Right ventricle myocardium superior (tissue), 1 donor: ENCODE results near the gene TIAM2. TPM values are rescaled to one million over a fixed set of nuclear protein-coding genes. Genes with fewer than 3 reads are reported as not detected.
A peak's percentile ranks its signal among the peaks of the same experiment; 100 is the strongest.
"Not testable (repeated sequence)": the region's sequence is repeated elsewhere in the genome, so short reads cannot be mapped to it uniquely, and the experiment has no call there.

Experiments
- ATAC-seq: fragments of 200-7000 bp; cut with Tn5 transposase; one replicate; pipeline ENCODE4 v1.9.1; 2020; ENCODE audit warnings: mild to moderate bottlenecking; ENCODE audit not compliant: poor library complexity
- DNase-seq: peaks from one replicate; pipeline ENCODE4 v3.0.0-alpha.2; 2020
- intact Hi-C: fragments of 100-400 bp; cut with DNase I; formaldehyde crosslinking; loops from one replicate; pipeline ENCODE4 v1.11.2; 2022
- total RNA-seq: library from RNA; stranded (reverse); fragmentation: NEBNext Ultra II Directional; extraction: Animal tissue kit (Norgen Biotek cat#: 25700); gene quantifications from one replicate; pipeline ENCODE4 v1.2.1, GENCODE V29; 2021
- donor health status: DM: no; HTN: yes; CAD: no; lungs with severe emphysema.

TIAM2 gene
- total RNA-seq, 1 donor from 2014 or later, result 8.4 TPM

DNA sequence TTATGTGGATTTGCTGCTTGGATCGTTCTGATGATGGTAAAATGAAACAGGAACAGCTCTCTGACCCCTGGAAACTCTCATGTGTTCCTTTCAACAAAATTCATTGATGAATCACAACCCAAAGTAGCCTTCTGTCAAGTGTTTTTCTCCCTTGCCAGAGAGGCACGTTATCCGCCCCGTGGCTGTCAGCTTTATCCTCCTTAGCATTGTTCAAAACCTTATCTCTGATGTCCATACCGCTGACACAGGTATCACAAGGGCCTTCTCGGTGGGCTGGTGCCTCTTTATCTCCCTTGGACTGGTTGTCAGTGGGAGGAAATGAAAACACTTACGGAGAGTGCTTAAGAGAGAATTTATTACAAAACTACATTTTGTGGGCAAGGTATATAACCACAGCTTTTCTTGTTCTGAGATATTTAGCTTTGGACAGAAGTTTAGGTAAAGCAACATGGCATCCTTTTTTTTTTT, 84.9 kb downstream of the TIAM2 start:
- intact Hi-C loops, result no loop called here
- ATAC-seq, result no peak
- no peak for DNase-seq

DNA sequence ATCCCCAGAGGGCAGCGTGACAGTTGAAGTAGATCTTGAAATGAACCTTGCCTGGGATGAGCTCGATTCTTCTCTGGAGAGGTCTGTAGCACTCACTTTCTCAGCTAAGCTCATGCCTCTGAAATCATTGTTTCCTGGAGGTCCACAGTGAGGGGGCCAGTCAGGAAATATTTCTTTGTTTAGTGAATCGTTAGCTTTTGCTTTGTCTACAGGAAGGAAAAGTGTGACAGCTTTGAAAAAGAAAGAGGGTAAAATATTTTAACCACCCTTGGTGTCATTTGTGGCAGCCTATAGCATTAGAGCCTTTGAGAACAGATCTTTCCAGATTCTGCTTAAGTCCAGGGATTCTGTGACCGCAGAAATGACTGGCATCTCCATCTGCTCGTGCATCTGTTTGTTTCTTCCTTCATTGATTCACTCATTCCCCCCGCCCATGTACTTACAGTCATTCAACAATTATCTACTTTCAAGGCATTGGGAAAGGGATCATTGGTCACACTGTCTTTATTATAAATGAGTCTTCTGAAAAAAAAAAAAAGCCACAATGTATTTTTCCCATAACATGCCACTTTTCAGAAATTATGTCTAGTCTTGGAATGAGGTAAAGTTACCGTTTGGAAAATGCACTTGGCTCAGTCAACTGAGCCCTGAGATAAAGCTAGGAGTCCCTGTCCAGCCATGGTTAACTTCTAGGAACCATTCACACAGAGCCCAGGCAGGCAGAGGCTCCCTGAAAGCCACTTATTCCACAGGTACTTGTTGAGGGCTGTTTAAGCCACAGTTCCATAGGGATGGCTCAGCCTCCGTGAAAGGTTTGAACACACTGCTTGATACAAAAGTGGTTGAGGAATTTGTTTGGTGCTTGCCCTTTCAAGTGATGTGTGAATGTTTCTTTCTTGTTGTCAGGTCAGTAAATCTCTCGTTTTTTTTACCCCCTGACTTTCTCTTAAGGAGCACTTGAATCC, 86.0 kb downstream of the TIAM2 start:
- DNase-seq (no peak), ATAC-seq (no peak)
- intact Hi-C loops, result no loop called here

DNA sequence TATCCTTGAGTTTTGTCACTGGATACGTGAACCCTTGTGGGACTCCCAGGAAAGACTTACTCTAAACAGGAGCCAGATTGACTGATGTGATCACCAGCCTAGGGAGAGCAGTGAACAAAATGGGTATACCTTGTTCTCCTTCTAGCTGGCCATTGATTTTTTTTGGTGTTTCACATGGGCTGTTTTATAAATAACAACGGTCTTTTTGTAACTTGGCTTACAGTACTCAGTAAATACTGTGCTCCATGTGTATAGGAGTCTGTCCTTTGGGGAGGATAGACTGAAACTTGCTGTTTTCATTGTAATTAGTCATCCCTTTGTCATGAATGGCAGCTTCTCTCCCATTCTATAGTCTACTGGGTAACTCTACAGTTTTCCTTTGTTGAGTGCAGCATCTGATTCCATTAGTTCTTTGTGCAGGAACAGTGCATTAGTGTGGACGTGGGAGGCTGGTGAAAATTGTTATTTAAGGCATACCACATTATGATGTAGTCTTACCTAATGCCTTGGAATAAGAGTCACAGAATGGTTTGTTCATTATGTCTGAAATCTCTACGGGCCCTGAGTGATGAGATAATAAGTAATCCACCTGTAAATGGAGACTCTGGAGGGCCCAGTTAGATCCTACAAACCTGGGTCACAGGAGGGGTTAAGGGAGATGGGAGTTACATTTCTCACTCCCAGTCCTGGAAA, 89.5 kb downstream of the TIAM2 start:
- DNase-seq (no peak), ATAC-seq (no peak)
- intact Hi-C loops, result no loop called here

DNA sequence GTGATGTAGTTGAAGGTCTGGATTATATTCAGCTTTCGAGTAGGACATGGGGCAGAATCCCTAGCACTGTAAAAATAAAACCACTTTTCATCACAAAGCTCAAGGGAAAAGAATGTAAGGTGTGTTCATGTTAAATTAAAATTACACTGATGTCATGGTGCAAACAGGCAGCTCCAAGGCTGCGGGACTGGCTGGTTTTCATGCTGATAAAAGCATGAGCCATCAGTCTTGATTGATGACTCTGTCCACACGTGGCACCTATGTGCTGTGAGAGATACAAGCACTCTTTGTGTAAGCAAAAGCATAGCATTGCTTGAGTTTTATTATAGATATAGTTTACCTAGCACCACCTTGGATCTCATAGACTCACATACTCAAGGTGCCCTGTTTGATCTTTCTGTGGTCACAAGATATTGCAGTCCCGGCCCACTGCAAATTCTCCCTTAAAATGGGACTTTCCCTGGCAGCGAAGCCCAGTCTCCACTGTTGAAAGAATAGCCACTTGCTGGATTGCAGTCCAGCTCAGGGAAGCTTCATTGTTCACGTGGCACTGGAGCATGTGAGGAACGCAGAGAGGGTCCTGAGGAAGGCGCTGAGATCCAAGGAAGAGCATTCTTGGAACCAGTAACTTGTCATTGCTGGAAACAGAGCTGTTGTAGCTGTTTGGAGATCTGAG, 90.6 kb downstream of the TIAM2 start:
- intact Hi-C loops, result no loop called here
- ATAC-seq, result no peak
- no peak for DNase-seq

DNA sequence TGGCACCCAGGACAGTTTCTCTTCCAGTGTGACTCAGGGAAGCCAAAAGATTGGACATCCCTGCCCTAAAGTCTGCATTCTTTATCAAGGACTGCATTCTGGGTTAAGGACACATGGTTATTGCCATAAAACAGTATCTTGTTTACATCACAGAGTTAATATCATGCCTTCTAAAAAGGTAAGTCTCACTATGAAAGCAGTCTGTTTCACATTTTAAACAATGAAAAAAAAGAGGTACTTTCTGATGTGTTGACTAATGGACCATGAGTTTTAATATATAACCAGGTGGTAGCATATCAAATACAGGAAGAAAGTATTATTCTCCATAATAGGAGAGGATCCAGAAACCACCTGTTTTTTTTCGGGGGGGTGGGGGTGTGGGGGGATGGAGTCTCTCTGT, 93.7 kb downstream of the TIAM2 start:
- ATAC-seq (no peak), DNase-seq (no peak)
- intact Hi-C loops, result no loop called here

DNA sequence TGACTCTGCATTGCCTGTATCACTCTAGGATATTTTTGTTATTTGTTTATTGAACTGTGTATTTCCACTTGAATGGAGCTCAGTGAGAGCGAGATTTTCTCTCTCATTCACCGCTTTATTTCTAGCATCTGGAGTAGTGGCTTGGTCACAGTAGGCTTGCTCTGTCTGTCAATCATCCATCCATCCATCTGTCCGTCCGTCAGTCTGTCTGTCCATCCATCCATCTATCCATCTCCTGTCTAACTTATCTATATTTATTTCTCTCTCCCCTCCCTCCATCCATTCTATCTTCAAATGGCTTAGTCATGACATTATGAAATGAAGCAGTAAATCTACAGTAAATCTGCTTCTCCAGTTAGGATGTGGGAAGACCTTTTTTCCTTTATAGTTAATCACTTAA, 94.6 kb downstream of the TIAM2 start:
- ATAC-seq (no peak), DNase-seq (no peak)
- intact Hi-C loops, result no loop called here

DNA sequence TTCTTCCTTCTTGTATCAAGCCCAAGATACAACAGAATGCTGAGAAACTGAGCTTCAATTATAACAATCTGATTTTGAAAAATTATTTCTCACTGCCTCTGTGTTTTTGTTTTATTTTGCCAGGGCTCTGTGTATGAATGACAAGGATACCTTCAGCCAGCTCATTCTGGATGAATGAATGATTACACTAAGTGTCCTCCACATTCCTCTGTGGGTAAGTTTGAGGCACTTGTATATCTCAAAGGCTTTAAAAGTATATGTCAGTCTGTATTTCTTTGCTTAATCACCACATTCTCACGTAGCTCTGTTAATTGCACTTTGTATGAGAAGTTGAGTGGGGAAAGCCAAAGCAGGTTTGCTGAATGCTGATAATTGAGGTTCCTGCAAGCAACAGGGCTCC, 95.1 kb downstream of the TIAM2 start:
- intact Hi-C loops, result no loop called here
- DNase-seq, result no peak
- ATAC-seq, result no peak

DNA sequence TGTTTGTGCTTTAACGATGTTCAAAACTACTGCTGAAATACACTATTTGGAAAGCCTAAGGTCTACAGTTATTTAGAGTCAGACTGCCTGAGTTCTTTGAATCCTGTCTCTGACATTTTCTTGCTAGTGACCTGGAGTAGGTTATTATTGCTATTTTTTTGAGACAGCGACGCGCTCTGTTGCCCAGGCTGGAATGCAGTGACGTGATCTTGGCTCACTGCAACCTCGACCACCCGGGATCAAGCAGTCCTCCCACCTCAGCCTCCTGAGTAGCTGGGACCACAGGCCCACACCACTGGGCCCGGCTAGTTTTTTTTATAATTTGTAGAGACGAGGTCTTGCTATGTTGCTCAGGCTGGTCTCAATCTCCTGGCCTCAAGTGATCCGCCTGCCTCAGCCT, 96.6 kb downstream of the TIAM2 start:
- no peak for ATAC-seq
- no peak for DNase-seq
- intact Hi-C loops, result no loop called here

DNA sequence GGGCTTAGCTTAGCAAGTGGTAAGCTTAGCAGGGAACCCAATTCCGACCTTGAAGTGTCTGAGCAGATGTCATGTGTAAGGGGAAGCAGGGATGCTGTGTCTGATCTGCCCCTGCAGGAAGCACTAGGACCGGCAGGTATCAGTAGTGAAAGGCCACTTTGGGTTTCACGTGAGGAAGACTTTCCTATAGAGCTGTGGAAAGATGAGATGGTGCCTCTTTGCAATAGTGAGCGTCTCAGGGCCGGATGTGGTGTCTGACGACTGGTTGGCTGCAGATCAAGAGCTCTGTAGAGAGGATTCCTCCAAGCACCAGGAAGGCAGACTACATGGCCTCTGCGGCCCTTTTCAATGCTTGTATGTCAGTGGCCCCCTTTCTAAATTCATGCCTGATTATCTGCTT, 98.3 kb downstream of the TIAM2 start:
- no peak for DNase-seq
- ATAC-seq, result no peak
- intact Hi-C loops, result no loop called here

DNA sequence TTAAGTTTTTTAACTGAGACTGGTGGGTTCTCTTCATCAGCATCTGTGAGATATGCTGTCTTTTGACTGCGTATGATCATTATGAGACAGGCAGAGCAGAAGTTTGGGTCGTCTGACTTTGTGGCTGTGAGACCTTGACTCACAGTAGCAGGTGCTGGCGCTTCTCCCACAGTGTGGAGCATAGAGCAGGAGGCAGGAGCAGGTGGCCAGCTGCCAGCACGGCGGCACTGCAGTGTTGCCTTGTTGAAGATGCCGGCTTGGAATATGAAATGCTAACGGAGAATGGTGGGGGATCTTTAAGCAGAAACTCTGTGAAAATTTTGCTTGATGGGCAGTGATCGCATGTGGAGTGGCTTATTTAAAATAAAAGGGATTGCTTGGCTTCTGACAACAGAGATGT, 105.0 kb downstream of the TIAM2 start:
- intact Hi-C loops, result no loop called here
- ATAC-seq, result peak; percentile 72

DNA sequence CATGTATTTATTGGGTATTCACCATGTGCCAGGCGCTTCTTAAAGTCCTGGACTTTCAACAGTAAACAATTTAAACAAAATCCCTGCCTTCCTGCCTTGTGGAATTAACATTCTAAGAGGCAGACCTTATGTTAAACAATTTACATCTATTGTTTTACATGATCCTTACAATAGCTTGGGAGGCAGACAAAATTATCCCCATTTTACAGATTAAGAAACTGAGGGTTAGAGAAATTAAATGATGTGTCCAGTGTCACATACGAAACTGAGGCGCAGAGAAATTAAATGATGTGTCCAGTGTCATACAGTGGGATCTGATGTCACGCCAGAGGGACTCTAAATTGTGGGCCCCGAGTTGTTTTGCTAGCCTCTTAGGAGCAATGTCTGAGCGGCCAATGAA, 105.5 kb downstream of the TIAM2 start:
- DNase-seq, result no peak
- intact Hi-C loops, result no loop called here
- ATAC-seq, result no peak

More for the DNA sequence above, 105.0 kb downstream of the TIAM2 start:
- peak; percentile 78 for DNase-seq

DNA sequence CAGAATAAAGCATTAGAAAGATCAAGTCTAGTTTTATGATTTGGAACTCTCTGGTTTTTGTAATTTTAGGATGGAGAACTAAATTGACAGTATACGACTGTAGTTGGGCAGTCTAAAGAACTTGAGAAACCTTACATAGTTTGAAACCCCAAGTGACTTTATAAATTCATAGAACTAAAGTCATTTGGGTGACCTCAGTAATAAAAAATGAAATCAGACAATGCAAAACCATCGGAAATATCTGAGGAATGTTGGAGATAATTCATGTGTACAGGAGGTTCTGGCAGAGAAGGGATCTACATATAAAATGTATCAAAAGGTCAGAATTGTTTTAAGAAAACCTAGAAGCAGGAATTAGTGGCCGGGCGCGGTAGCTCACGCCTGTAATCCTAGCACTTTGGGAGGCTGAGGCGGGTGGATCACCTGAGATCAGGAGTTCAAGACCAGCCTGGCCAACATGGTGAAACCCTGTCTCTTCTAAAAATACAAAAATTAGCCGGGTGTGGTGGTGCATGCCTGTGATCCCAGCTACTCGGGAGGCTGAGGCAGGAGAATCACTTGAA, 108.0 kb downstream of the TIAM2 start:
- ATAC-seq, intact Hi-C loops, DNase-seq: not testable (repeated sequence)

DNA sequence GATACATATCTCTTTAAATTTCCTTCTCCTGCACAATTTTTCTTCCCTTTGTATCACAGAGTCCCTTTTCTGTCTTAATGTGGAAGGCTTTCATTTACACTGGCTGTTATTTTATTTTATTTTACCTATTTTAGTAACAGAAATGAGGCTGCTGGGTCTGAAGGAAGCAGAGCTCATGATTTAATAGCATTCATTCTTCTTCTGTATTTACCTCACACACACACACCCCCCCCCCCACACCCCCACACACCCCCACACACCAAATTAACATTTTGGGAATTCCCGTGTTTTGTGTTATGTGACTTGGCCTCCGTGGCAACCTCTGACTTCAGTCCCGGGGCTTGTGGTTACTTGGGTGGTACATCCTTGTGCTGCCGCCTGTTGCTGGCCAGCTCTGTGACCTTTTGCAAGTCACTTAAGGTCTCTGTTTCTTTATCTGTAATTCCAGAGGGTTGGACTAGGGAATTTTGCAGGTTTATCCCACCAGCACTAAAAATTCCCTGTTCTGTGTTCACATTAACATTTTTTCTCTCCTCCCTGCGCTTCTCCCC, 108.8 kb downstream of the TIAM2 start:
- intact Hi-C loops, result no loop called here
- DNase-seq, result no peak
- no peak for ATAC-seq

DNA sequence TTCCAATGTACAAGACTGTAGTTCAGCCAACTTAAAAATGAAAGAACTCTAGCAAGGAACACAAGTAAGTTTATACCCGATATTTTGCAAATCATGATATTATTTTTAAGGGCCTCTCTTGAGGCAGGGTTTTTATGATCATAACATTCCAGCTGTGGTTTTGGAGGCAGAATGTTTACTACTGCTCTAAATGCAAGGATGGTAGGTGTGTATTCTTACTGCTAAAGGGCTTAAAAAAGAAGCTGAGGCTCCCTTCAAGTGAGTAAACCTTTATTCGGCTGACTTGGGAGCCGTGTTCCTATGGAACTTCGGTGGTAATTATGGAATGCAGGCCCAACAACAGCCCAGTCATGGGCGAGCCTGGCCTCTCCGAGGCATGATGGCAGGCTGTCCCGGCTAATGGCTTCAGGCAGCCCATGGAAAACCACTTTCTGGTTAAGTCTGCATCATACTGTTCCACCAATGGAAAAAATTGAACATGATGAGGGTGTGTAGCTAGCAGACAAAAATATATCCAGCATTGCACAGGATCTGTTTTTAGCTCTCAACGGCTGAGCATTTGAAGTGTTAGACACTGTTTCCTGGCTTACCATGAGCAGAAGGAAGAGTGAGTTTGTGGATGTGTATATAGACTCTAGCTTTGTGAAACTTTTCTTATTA, 111.5 kb downstream of the TIAM2 start:
- intact Hi-C loops, result no loop called here
- DNase-seq (no peak), ATAC-seq (peak; percentile 82)

DNA sequence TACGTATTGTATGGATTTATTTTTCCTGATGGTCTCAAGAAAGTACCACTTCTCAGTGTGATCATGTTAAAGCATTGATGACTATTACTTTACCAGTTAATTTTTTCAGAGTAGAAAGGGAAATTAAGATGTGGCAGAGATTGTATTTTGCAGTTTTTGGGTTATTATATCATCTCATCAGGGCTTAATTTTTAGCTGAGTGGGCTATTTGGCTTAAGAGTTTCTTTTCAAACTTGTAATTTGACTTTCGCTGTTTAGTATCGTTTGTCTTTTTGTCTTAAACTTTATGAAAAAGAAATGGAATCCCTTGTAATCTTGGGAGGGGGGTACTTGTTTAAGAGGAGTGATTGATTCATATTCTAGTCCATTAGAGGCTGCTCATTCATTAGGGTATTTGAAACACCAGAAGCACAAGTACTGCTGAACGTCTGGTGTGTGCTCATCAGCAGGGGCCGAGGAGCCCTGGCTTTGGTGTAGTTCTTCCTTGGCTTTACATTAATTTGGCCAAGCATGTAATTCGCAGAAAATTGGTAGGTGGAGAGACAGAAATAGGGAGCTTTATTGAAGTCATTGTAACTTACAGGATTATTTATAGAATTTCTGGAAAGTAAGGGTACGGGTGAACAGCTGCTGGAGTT, 112.4 kb downstream of the TIAM2 start:
- intact Hi-C loops, result no loop called here
- ATAC-seq (no peak), DNase-seq (no peak)

DNA sequence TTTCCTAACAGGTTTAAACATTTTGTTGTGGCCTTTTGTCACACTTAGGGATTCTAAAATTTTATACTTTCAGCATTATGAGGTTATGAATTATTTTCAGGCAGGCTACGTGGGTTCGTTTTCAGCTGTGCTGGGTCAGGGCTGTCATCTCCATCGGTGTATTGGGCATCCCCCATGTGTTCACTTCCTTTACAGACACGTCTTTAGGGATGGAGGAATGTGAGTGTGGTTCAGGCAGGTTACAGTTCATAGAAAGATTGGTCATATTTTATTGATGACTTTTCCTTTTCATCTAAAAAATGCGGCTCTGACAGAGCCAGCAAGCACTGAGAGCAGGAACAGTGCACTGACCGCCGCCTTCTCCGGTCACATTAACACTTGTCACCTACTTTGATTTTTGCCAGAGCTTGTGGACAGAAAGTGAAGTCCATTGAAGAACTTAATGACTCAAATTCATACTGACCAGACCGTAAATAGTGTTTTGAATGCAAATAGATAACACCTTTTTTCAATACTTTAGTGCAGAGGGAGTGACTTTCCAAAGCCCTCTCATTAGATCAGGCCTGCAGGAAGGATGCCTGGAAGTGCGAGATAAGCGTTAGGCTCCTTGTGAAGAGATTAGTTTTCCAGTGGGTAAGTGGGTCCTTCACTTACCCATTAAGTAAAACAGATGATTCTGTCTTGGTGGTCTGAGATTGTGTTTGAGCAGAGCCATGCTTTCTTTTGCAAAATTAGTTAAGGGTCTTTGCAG, 113.1 kb downstream of the TIAM2 start:
- ATAC-seq, result no peak

DNA sequence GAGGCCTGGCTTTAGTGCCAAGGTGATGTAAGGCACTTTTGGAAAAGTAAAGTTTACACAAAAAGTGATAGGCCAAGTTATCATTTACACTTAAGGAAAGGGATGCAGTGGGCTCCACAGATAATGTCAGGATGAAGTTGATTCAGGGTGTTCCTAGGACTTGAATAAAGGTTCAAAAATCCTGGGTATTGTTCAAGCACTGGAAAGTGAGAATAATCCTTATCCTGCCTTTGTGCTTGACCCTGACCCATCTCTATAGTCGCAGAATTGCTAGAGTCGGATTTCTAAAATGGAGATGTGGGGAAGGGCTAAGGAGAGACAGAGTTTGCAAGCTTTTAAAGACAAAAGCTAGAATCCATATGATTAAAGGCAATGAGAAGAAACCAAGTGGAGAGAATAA, 115.6 kb downstream of the TIAM2 start:
- intact Hi-C loops, result no loop called here
- ATAC-seq (no peak), DNase-seq (no peak)

More for the DNA sequence above, 113.1 kb downstream of the TIAM2 start:
- intact Hi-C loops, result no loop called here
- DNase-seq, result no peak
